GM21786 (cell line): ENCODE results near the gene RPL13.
"Not testable (repeated sequence)": the region's sequence is repeated elsewhere in the genome, so short reads cannot be mapped to it uniquely, and the experiment has no call there.

Experiments used
- ATAC-seq: cut with Tn5 transposase; IDR thresholded peaks from one replicate; pipeline ENCODE4 v1.9.1; 2021; ENCODE audit not compliant: unreplicated experiment

The RPL13 gene

GRCh38 chr16:89562939-89563338 is 2.5 kb downstream of the RPL13 start:
- ATAC-seq, result no peak

- ATAC-seq, result no peak
These were observed 3.3 kb downstream of the RPL13 start for GRCh38 chr16:89563639-89564392.

GRCh38 chr16:89564476-89565255 is 4.2 kb downstream of the RPL13 start:
- ATAC-seq, result no peak

- no peak for ATAC-seq
These were observed 4.7 kb downstream of the RPL13 start for GRCh38 chr16:89565256-89565505.

GRCh38 chr16:89565506-89566372 is 5.3 kb downstream of the RPL13 start:
- ATAC-seq, result no peak

GRCh38 chr16:89567656-89568594 is 7.4 kb downstream of the RPL13 start:
- ATAC-seq, result no peak

- ATAC-seq, result no peak
These were observed 9.2 kb downstream of the RPL13 start for GRCh38 chr16:89569506-89570341.

GRCh38 chr16:89570342-89570923 is 10.0 kb downstream of the RPL13 start:
- ATAC-seq, result no peak

GRCh38 chr16:89570983-89571598 is 10.6 kb downstream of the RPL13 start:
- ATAC-seq, result not testable (repeated sequence)

GRCh38 chr16:89571636-89572035 is 11.2 kb downstream of the RPL13 start:
- no peak for ATAC-seq

- no peak for ATAC-seq
These were observed 11.6 kb downstream of the RPL13 start for GRCh38 chr16:89572073-89572484.

- no peak for ATAC-seq
These were observed 12.2 kb downstream of the RPL13 start for GRCh38 chr16:89572485-89573205.

GRCh38 chr16:89573826-89574680 is 13.6 kb downstream of the RPL13 start:
- ATAC-seq, result no peak

GRCh38 chr16:89574681-89575246 is 14.3 kb downstream of the RPL13 start:
- no peak for ATAC-seq

- no peak for ATAC-seq
These were observed 15.0 kb downstream of the RPL13 start, which contains the start of gene CPNE7 for GRCh38 chr16:89575247-89576152. TSS of gene CPNE7 (plus strand) at chr16:89575758. CDS start at chr16:89575898, 140 bp downstream.
